ENCODE measurements around the gene POSTN.
"Not testable (repeated sequence)": the region's sequence is repeated elsewhere in the genome, so short reads cannot be mapped to it uniquely, and the experiment has no call there.

POSTN gene

GRCh38 chr13:37597477-37598025, 1.0 kb downstream of the POSTN start:
- Histone ChIP-seq H3K4me1 (ENCODE audit: low read depth, poor library complexity, severe bottlenecking) (no peaks in the 10 kb centered on the region), H3K4me3 (IDR thresholded peaks at IDR 0.05; ENCODE audit: insufficient read depth, low read depth, low read length) (no peak overlapping the region)
- TF ChIP-seq CTCF (conservative IDR thresholded peaks at IDR 0.05; ENCODE audit: low read depth, low read length): no peak

DNA sequence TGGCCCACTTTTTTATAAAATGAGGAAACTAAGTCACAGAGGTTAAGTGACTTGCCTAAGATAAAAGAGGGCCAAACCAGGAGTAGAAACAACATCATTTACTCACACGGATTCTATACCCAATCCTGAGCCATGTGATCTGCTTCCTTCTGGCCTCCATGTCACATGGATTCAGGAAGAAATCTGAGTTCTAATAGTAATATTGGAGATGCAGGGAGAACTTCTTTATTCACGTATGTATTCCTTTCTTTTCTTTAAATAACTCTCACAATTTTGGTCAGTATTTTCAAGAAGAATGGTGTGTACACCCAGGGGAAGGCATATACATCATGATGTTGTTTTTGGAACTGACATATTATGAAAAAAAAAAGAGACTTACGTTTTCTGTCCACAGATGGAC, 1.8 kb downstream of the POSTN start:
- Histone ChIP-seq H3K36me3 (ENCODE audit: insufficient read depth) (no peaks in the 10 kb centered on the region), H3K4me3 (IDR thresholded peaks at IDR 0.05; ENCODE audit: insufficient read depth, low read depth, low read length) (no peak overlapping the region), H3K4me1 (ENCODE audit: low read depth, poor library complexity, severe bottlenecking) (no peaks in the 10 kb centered on the region), H4K20me1 (ENCODE audit: insufficient read depth) (no peaks in the 10 kb centered on the region), H3K4me2 (no peak overlapping the region), H3K9ac (no peak overlapping the region), H3K27me3 (ENCODE audit: insufficient read depth, low read depth) (no peaks in the 10 kb centered on the region), H3K27ac (no peak overlapping the region), H2AFZ (ENCODE audit: low read depth) (no peak overlapping the region), H3K79me2 (ENCODE audit: insufficient read depth, low read depth) (no peaks in the 10 kb centered on the region)
- no peak for TF ChIP-seq CTCF (conservative IDR thresholded peaks at IDR 0.05; ENCODE audit: low read depth, low read length)

More at GRCh38 chr13:37597477-37598025, 1.0 kb downstream of the POSTN start:
- Histone ChIP-seq H3K4me2 (no peak overlapping the region), H3K27me3 (ENCODE audit: insufficient read depth, low read depth) (no peaks in the 10 kb centered on the region), H3K36me3 (ENCODE audit: insufficient read depth) (no peaks in the 10 kb centered on the region), H3K9ac (no peak overlapping the region), H3K79me2 (ENCODE audit: insufficient read depth, low read depth) (no peaks in the 10 kb centered on the region), H2AFZ (ENCODE audit: low read depth) (no peak overlapping the region), H4K20me1 (ENCODE audit: insufficient read depth) (no peaks in the 10 kb centered on the region), H3K27ac (no peak overlapping the region)

- Histone ChIP-seq H3K4me3 (IDR thresholded peaks at IDR 0.05; ENCODE audit: insufficient read depth, low read depth, low read length) (no peak overlapping the region), H3K79me2 (ENCODE audit: insufficient read depth, low read depth) (no peaks in the 10 kb centered on the region)
These were observed 3.4 kb downstream of the POSTN start for GRCh38 chr13:37595162-37595561.

DNA sequence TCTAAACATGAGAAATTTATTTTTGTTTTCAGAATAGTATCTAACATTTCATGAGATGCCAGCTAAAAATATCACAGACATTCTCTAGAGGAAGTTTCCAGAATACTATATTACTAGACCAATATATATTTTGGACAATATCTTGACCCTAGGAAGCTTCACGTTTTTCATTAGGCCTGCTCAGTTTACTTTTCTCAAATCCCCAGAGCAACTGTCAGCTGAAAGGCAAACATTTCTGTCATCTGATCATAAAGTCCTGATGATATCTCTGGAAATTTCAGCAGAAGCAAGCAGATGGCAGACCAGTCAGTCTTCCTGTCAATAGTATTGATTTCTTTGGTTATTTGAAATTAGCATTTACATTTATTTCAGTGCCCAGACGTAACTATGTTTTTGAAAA, 4.0 kb downstream of the POSTN start:
- TF ChIP-seq CTCF (conservative IDR thresholded peaks at IDR 0.05; ENCODE audit: low read depth, low read length): no peak
- no peak overlapping the region for H3K4me3 ChIP-seq (IDR thresholded peaks at IDR 0.05; ENCODE audit: insufficient read depth, low read depth, low read length)
- H3K4me1 ChIP-seq (ENCODE audit: low read depth, poor library complexity, severe bottlenecking): no peaks in the 10 kb centered on the region
- no peaks in the 10 kb centered on the region for H3K27me3 ChIP-seq (ENCODE audit: insufficient read depth, low read depth)
- no peak overlapping the region for H3K4me2 ChIP-seq
- H3K9ac ChIP-seq: no peak overlapping the region
- no peak overlapping the region for H2AFZ ChIP-seq (ENCODE audit: low read depth)
- H3K36me3 ChIP-seq (ENCODE audit: insufficient read depth): no peaks in the 10 kb centered on the region
- H3K27ac ChIP-seq: no peak overlapping the region
- H4K20me1 ChIP-seq (ENCODE audit: insufficient read depth): no peaks in the 10 kb centered on the region
- H3K79me2 ChIP-seq (ENCODE audit: insufficient read depth, low read depth): no peaks in the 10 kb centered on the region

More at GRCh38 chr13:37595162-37595561, 3.4 kb downstream of the POSTN start:
- H3K4me2 ChIP-seq: no peak overlapping the region
- no peak overlapping the region for H2AFZ ChIP-seq (ENCODE audit: low read depth)
- H3K27me3 ChIP-seq (ENCODE audit: insufficient read depth, low read depth): no peaks in the 10 kb centered on the region
- no peaks in the 10 kb centered on the region for H4K20me1 ChIP-seq (ENCODE audit: insufficient read depth)
- no peaks in the 10 kb centered on the region for H3K36me3 ChIP-seq (ENCODE audit: insufficient read depth)
- H3K4me1 ChIP-seq (ENCODE audit: low read depth, poor library complexity, severe bottlenecking): no peaks in the 10 kb centered on the region
- no peak overlapping the region for H3K27ac ChIP-seq
- H3K9ac ChIP-seq: no peak overlapping the region
- TF ChIP-seq CTCF (conservative IDR thresholded peaks at IDR 0.05; ENCODE audit: low read depth, low read length): no peak

DNA sequence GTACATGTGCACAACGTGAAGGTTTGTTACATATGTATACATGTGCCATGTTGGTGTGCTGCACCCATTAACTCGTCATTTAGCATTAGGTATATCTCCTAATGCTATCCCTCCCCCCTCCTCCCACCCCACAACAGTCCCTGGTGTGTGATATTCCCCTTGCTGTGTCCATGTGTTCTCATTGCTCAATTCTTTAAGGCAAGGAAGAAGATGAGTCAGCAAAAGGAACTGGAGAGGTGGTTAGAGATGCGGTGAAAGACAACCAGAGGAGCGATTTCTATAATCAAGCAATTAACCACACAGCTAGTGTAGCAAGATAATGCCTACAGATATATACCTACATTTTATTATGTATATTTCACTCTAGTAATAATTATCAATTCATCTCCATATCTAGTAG, 9.2 kb downstream of the POSTN start:
- not testable (repeated sequence) for H3K4me2 ChIP-seq; H4K20me1 ChIP-seq (ENCODE audit: insufficient read depth); H3K9ac ChIP-seq; H3K36me3 ChIP-seq (ENCODE audit: insufficient read depth); H3K27me3 ChIP-seq (ENCODE audit: insufficient read depth, low read depth); H3K4me1 ChIP-seq (ENCODE audit: low read depth, poor library complexity, severe bottlenecking); H3K4me3 ChIP-seq (IDR thresholded peaks at IDR 0.05; ENCODE audit: insufficient read depth, low read depth, low read length); H2AFZ ChIP-seq (ENCODE audit: low read depth); H3K79me2 ChIP-seq (ENCODE audit: insufficient read depth, low read depth); H3K27ac ChIP-seq

Measured in KMS-11 (cell line).